Karpas-422 (cell line): ENCODE results near the gene CORIN. TPM values are rescaled to one million over a fixed set of nuclear protein-coding genes. Genes with fewer than 3 reads are reported as not detected.
"Not testable (repeated sequence)": the region's sequence is repeated elsewhere in the genome, so short reads cannot be mapped to it uniquely, and the experiment has no call there.

Source experiments
- DNase-seq: peaks from one replicate; pipeline ENCODE4 v3.0.0-alpha.2; 2015
- H2AFZ ChIP-seq: fragments of 200-600 bp; sonication (generic); 2 replicates; pipeline ENCODE4 v1.6.1; 2014; ENCODE audit warnings: antibody characterized with exemption, low read length, mixed read lengths
- H3K27ac ChIP-seq: fragments of 200-600 bp; sonication (generic); 2 replicates; pipeline ENCODE4 v1.5.1; 2014; ENCODE audit warnings: mild to moderate bottlenecking, low read length, moderate library complexity
- H3K27me3 ChIP-seq: fragments of 200-600 bp; sonication (generic); 2 replicates; pipeline ENCODE4 v1.6.1; 2014; ENCODE audit warnings: low read length, mixed read lengths
- H3K36me3 ChIP-seq: fragments of 200-600 bp; sonication (generic); 2 replicates; pipeline ENCODE4 v1.6.1; 2014; ENCODE audit warnings: low read length, mixed read lengths; ENCODE audit not compliant: insufficient read depth
- H3K4me1 ChIP-seq: fragments of 200-600 bp; sonication (generic); 2 replicates; pipeline ENCODE4 v1.6.1; 2014; ENCODE audit warnings: mild to moderate bottlenecking, low read length, mixed read lengths
- H3K4me2 ChIP-seq: fragments of 200-600 bp; sonication (generic); 2 replicates; pipeline ENCODE4 v1.6.1; 2014; ENCODE audit warnings: low read length, low read depth, mild to moderate bottlenecking; ENCODE audit not compliant: poor library complexity, severe bottlenecking
- H3K4me3 ChIP-seq: fragments of 200-600 bp; sonication (generic); 2 replicates; pipeline ENCODE4 v1.5.1; 2014; ENCODE audit warnings: mild to moderate bottlenecking, antibody characterized with exemption, low read length, mixed read lengths
- H3K79me2 ChIP-seq: fragments of 200-600 bp; sonication (generic); 2 replicates; pipeline ENCODE4 v1.6.1; 2014; ENCODE audit warnings: mild to moderate bottlenecking, low read length, mixed read lengths
- H3K9ac ChIP-seq: fragments of 200-600 bp; sonication (generic); 2 replicates; pipeline ENCODE4 v1.6.0; 2014; ENCODE audit warnings: low read length
- H3K9me2 ChIP-seq: fragments of 200-600 bp; sonication (generic), shearing (Covaris generic); replicated peaks from 2 replicates; pipeline ENCODE4 v1.6.0; 2014; ENCODE audit warnings: mild to moderate bottlenecking, low read length, moderate library complexity; ENCODE audit not compliant: insufficient read depth
- H3K9me3 ChIP-seq: fragments of 300-700, 200-600 bp; sonication (generic); 2 replicates; pipeline ENCODE4 v1.6.1; 2014; ENCODE audit warnings: low read length, mixed read lengths
- H4K20me1 ChIP-seq: fragments of 200-600 bp; sonication (generic); 2 replicates; pipeline ENCODE4 v1.6.1; 2014; ENCODE audit warnings: mild to moderate bottlenecking, antibody characterized with exemption, low read length, low read depth; ENCODE audit not compliant: insufficient read depth
- total RNA-seq: library from RNA; depleted of rRNA; stranded (reverse); fragments of >200 nt; shearing (Covaris generic); gene quantifications from 2 replicates; pipeline ENCODE4 v1.2.3, GENCODE V29; 2014; ENCODE audit warnings: low replicate concordance

The CORIN gene
- total RNA-seq, 1 experiment from 2014 or later = 2.8 TPM

GRCh38 chr4:47784222-47784621, 53.6 kb downstream of the CORIN start:
- H3K4me2 ChIP-seq = no peak overlapping the region
- H3K9me2 ChIP-seq = no peaks in the 10 kb centered on the region
- DNase-seq = no peak
- no peaks in the 10 kb centered on the region for H3K9me3 ChIP-seq
- H3K36me3 ChIP-seq = no peaks in the 10 kb centered on the region; the same call in 1 of the 2 replicates
- H3K27ac ChIP-seq = no peak overlapping the region
- peaks cover 4% of the 10 kb centered on the region; the same call in 1 of the 2 replicates for H3K4me1 ChIP-seq
- no peaks in the 10 kb centered on the region; the same call in 1 of the 2 replicates for H3K27me3 ChIP-seq
- H3K4me3 ChIP-seq = no peak overlapping the region
- H3K9ac ChIP-seq = no peak overlapping the region
- no peaks in the 10 kb centered on the region for H3K79me2 ChIP-seq
- no peak overlapping the region for H2AFZ ChIP-seq
- no peaks in the 10 kb centered on the region for H4K20me1 ChIP-seq

GRCh38 chr4:47776353-47776752, 61.5 kb downstream of the CORIN start:
- Histone ChIP-seq H3K4me1 (no peaks in the 10 kb centered on the region), H3K9me3 (no peaks in the 10 kb centered on the region), H3K4me2 (no peak overlapping the region), H3K9me2 (no peaks in the 10 kb centered on the region), H3K27ac (no peak overlapping the region), H3K79me2 (no peaks in the 10 kb centered on the region), H2AFZ (no peak overlapping the region), H3K9ac (no peak overlapping the region), H3K4me3 (no peak overlapping the region), H3K27me3 (no peaks in the 10 kb centered on the region), H3K36me3 (no peaks in the 10 kb centered on the region; the same call in 1 of the 2 replicates), H4K20me1 (no peaks in the 10 kb centered on the region)
- DNase-seq = no peak

GRCh38 chr4:47774079-47774478, 63.8 kb downstream of the CORIN start:
- no peaks in the 10 kb centered on the region for H3K4me1 ChIP-seq
- no peak overlapping the region for H2AFZ ChIP-seq
- H3K4me3 ChIP-seq = no peak overlapping the region
- H3K27me3 ChIP-seq = no peaks in the 10 kb centered on the region
- DNase-seq = no peak
- no peak overlapping the region for H3K4me2 ChIP-seq
- no peaks in the 10 kb centered on the region for H3K9me2 ChIP-seq
- no peak overlapping the region for H3K9ac ChIP-seq
- no peaks in the 10 kb centered on the region for H4K20me1 ChIP-seq
- no peaks in the 10 kb centered on the region for H3K36me3 ChIP-seq
- H3K27ac ChIP-seq = no peak overlapping the region
- no peaks in the 10 kb centered on the region for H3K9me3 ChIP-seq
- H3K79me2 ChIP-seq = no peaks in the 10 kb centered on the region

- Histone ChIP-seq H3K79me2 (no peaks in the 10 kb centered on the region), H3K4me1 (no peaks in the 10 kb centered on the region), H3K9me2 (no peaks in the 10 kb centered on the region), H3K27ac (no peak overlapping the region), H3K4me3 (no peak overlapping the region), H2AFZ (no peak overlapping the region), H3K9ac (no peak overlapping the region), H4K20me1 (no peaks in the 10 kb centered on the region), H3K27me3 (no peaks in the 10 kb centered on the region), H3K4me2 (no peak overlapping the region), H3K36me3 (no peaks in the 10 kb centered on the region), H3K9me3 (no peaks in the 10 kb centered on the region)
- no peak for DNase-seq
Observed at GRCh38 chr4:47771020-47771419, 66.8 kb downstream of the CORIN start.

- not testable (repeated sequence) for H3K27ac ChIP-seq, DNase-seq, H2AFZ ChIP-seq, H4K20me1 ChIP-seq, H3K4me1 ChIP-seq, H3K4me2 ChIP-seq, H3K9ac ChIP-seq, H3K4me3 ChIP-seq, H3K36me3 ChIP-seq, H3K79me2 ChIP-seq, H3K9me3 ChIP-seq, H3K9me2 ChIP-seq, H3K27me3 ChIP-seq
Observed at GRCh38 chr4:47767956-47768355, 69.9 kb downstream of the CORIN start.

- no peak for DNase-seq
- Histone ChIP-seq H4K20me1 (no peaks in the 10 kb centered on the region), H3K9ac (no peak overlapping the region), H3K4me1 (no peaks in the 10 kb centered on the region), H3K9me3 (no peaks in the 10 kb centered on the region), H3K9me2 (no peaks in the 10 kb centered on the region), H3K27me3 (no peaks in the 10 kb centered on the region), H3K4me2 (no peak overlapping the region), H2AFZ (no peak overlapping the region), H3K4me3 (no peak overlapping the region), H3K79me2 (no peaks in the 10 kb centered on the region), H3K36me3 (no peaks in the 10 kb centered on the region), H3K27ac (no peak overlapping the region)
Observed at GRCh38 chr4:47763279-47763678, 74.6 kb downstream of the CORIN start.

- DNase-seq = no peak
- H3K79me2 ChIP-seq = no peaks in the 10 kb centered on the region
Observed at GRCh38 chr4:47762376-47763266, 75.2 kb downstream of the CORIN start.

GRCh38 chr4:47753316-47753715, 84.6 kb downstream of the CORIN start:
- H4K20me1 ChIP-seq, H3K4me3 ChIP-seq, H3K27me3 ChIP-seq, H3K79me2 ChIP-seq, H3K9me2 ChIP-seq, H3K36me3 ChIP-seq, H3K27ac ChIP-seq, H3K9ac ChIP-seq, H3K4me1 ChIP-seq, H2AFZ ChIP-seq, H3K9me3 ChIP-seq, H3K4me2 ChIP-seq, DNase-seq: not testable (repeated sequence)

More at GRCh38 chr4:47762376-47763266, 75.2 kb downstream of the CORIN start:
- Histone ChIP-seq H2AFZ (no peak overlapping the region), H3K9ac (no peak overlapping the region), H4K20me1 (no peaks in the 10 kb centered on the region), H3K27me3 (no peaks in the 10 kb centered on the region), H3K9me2 (no peaks in the 10 kb centered on the region), H3K4me3 (no peak overlapping the region), H3K9me3 (no peaks in the 10 kb centered on the region), H3K36me3 (no peaks in the 10 kb centered on the region), H3K27ac (no peak overlapping the region), H3K4me1 (no peaks in the 10 kb centered on the region), H3K4me2 (no peak overlapping the region)
